ENCODE results near the gene TBC1D7.
A peak's percentile ranks its signal among the peaks of the same experiment; 100 is the strongest.

- peak; percentile 20 for TF ChIP-seq POLR2A (IDR thresholded peaks at IDR 0.05; ENCODE audit: low read length)
- TF ChIP-seq GATA1 (IDR thresholded peaks at IDR 0.05; ENCODE audit: low read depth, low read length) = no peak
Measured at GRCh38 chr6:13275435-13275989, 52.8 kb downstream of the TBC1D7 start.
